HepG2 (cell line): Measurements from ENCODE around the gene CTF1. TPM values are rescaled to one million over a fixed set of nuclear protein-coding genes. Genes with fewer than 3 reads are reported as not detected.

ENCODE experiments used
- ATAC-seq: fragments of 200-7000 bp; cut with Tn5 transposase; 3 replicates; pipeline ENCODE4 v1.9.1; 2020; ENCODE audit warnings: mild to moderate bottlenecking, moderate library complexity
- BruUV-seq: library from RNA; stranded (reverse); fragments of 400-500 nt; replicated peaks from 2 replicates; lab custom pipeline; 2021; lab: Mats Ljungman, UMichigan
- CTCF ChIA-PET: fragments of 300-600 bp; formaldehyde crosslinking; extraction: SDS; loops from one replicate; lab custom pipeline; 2021; ENCODE audit warnings: low total read pairs, inconsistent platforms, low intra/inter-chr PET ratio; lab: Yijun Ruan, JAX
- POLR2A ChIA-PET: fragments of 350-600 bp; sonication (Branson Sonifier 250); formaldehyde crosslinking; loops from one replicate; lab custom pipeline; 2020; ENCODE audit warnings: antibody characterized with exemption, inconsistent platforms; lab: Yijun Ruan, JAX
- DNase-seq: peaks from one replicate; pipeline ENCODE4 v3.0.0-alpha.2; 2015; ENCODE audit warnings: low spot score
- FAIRE-seq: peaks from 3 replicates; lab custom pipeline; 2011; peaks lifted over from hg19 to GRCh38; lab: Jason Lieb, UNC
- H2AFZ ChIP-seq: one replicate; pipeline ENCODE4 v1.6.1; 2011; ENCODE audit warnings: low read length, inconsistent platforms
- H3K27ac ChIP-seq: fragments of 300-600 bp; 3 replicates; pipeline ENCODE4 v1.8.0; 2011; ENCODE audit warnings: mixed run types, mild to moderate bottlenecking, mixed read lengths, low read length, inconsistent platforms; ENCODE audit not compliant: insufficient read depth; ENCODE audit errors: extremely low read length
- H3K27me3 ChIP-seq, 2 experiments: fragments of 200-600 bp in 1 of 2; 2 replicates in 1 of 2; 3 replicates in 1 of 2; pipeline versions ENCODE4 v1.6.0 to v1.8.0; 2011; ENCODE audit warnings: low read length in 2 of 2, mild to moderate bottlenecking in 2 of 2, moderate library complexity in 2 of 2, inconsistent platforms in 1 of 2; ENCODE audit not compliant: insufficient read depth in 2 of 2, control insufficient read depth in 1 of 2
- H3K36me3 ChIP-seq, 2 experiments: fragments of 200-600 bp in 1 of 2; replicated peaks in 1 of 2; 2 replicates in 1 of 2; 3 replicates in 1 of 2; pipeline versions ENCODE4 v1.5.1 to v1.8.0; 2011; ENCODE audit warnings: low read length in 2 of 2, inconsistent platforms in 1 of 2; ENCODE audit not compliant: insufficient read depth in 2 of 2, control insufficient read depth in 1 of 2
- H3K4me1 ChIP-seq: 2 replicates; pipeline ENCODE4 v1.5.1; 2012; ENCODE audit warnings: low read length, inconsistent platforms; ENCODE audit not compliant: insufficient read depth
- H3K4me2 ChIP-seq: 2 replicates; pipeline ENCODE4 v1.6.0; 2011; ENCODE audit warnings: low read depth, low read length, inconsistent platforms
- H3K4me3 ChIP-seq, 3 experiments: fragments of 200-600 bp in 1 of 3; sonication (generic), shearing (Covaris generic) in 1 of 3; replicated peaks in 1 of 3; 2 replicates each; pipeline ENCODE4 v1.5.1; 2011 to 2016; ENCODE audit warnings: low read length in 3 of 3, inconsistent platforms in 2 of 3, low read depth in 2 of 3, mild to moderate bottlenecking in 2 of 3, control low read depth in 1 of 3, mixed read lengths in 1 of 3; ENCODE audit not compliant: insufficient read depth in 1 of 3
- H3K79me2 ChIP-seq: one replicate; pipeline ENCODE4 v1.6.1; 2011; ENCODE audit warnings: low read length, inconsistent platforms; ENCODE audit not compliant: insufficient read depth
- H3K9ac ChIP-seq: 2 replicates; pipeline ENCODE4 v1.6.0; 2011; ENCODE audit warnings: mild to moderate bottlenecking, low read depth, low read length, inconsistent platforms; ENCODE audit not compliant: insufficient read depth
- H3K9me3 ChIP-seq: 2 replicates; pipeline ENCODE4 v1.5.1; 2012; ENCODE audit warnings: mild to moderate bottlenecking, low read length
- H4K20me1 ChIP-seq: 2 replicates; pipeline ENCODE4 v1.6.0; 2011; ENCODE audit warnings: inconsistent platforms, mild to moderate bottlenecking, low read length, moderate library complexity; ENCODE audit not compliant: insufficient read depth
- ARID4A ChIP-seq: sonication (generic); formaldehyde crosslinking; IDR thresholded peaks from 2 replicates; pipeline ENCODE4 v1.5.0; 2020; ENCODE audit warnings: mild to moderate bottlenecking, missing genetic modification reagents, borderline replicate concordance
- FLYWCH1 ChIP-seq: sonication (generic); formaldehyde crosslinking; IDR thresholded peaks from 2 replicates; pipeline ENCODE4 v1.8.1; 2023; ENCODE audit warnings: mild to moderate bottlenecking, missing genetic modification reagents
- FUBP1 ChIP-seq: sonication (generic); formaldehyde crosslinking; IDR thresholded peaks from 2 replicates; pipeline ENCODE4 v1.5.1; 2020; ENCODE audit warnings: missing genetic modification reagents, mild to moderate bottlenecking, borderline replicate concordance
- GATAD2A ChIP-seq: IDR thresholded peaks from 2 replicates; pipeline ENCODE4 v1.6.1; 2016
- HMG20A ChIP-seq: IDR thresholded peaks from 2 replicates; pipeline ENCODE4 v1.6.1; 2016; ENCODE audit warnings: borderline replicate concordance
- NFE2L1 ChIP-seq: sonication (generic); formaldehyde crosslinking; IDR thresholded peaks from 2 replicates; pipeline ENCODE4 v1.4.0; 2020; ENCODE audit warnings: missing genetic modification reagents, mild to moderate bottlenecking, borderline replicate concordance
- NFKB2 ChIP-seq: sonication (generic); formaldehyde crosslinking; IDR thresholded peaks from 2 replicates; pipeline ENCODE4 v1.4.0; 2020; ENCODE audit warnings: missing genetic modification reagents, borderline replicate concordance
- REST ChIP-seq, 2 experiments: IDR thresholded peaks; 2 replicates each; pipeline ENCODE4 v1.6.1; 2011 to 2012; ENCODE audit warnings: low read length in 2 of 2, borderline replicate concordance in 1 of 2, low read depth in 1 of 2, mild to moderate bottlenecking in 1 of 2, moderate library complexity in 1 of 2
- UBTF ChIP-seq: sonication (generic); formaldehyde crosslinking; IDR thresholded peaks from 2 replicates; pipeline ENCODE4 v1.4.0; 2020; ENCODE audit warnings: mild to moderate bottlenecking, missing genetic modification reagents
- ZNF3 ChIP-seq: IDR thresholded peaks from 2 replicates; pipeline ENCODE4 v1.7.0; 2017; ENCODE audit warnings: inconsistent platforms
- WGBS: methylation state at CpG from one replicate; pipeline ENCODE4 v1.1.6; 2017; ENCODE audit warnings: low lambda C conversion rate; 5-methylcytosine and 5-hydroxymethylcytosine counted together
- in situ Hi-C: cut with HindIII; loops from 2 replicates; pipeline ENCODE4 v1.10.0; 2017; ENCODE audit warnings: low pct_unique_long_range_greater_than_20kb; ENCODE audit not compliant: extremely low pct_ligation_motif_present
- intact Hi-C: fragments of 100-400 bp; cut with micrococcal nuclease; formaldehyde crosslinking; loops from one replicate; pipeline ENCODE4 v1.10.0; 2022; ENCODE audit not compliant: unreplicated experiment
- polyA plus RNA-seq, 8 experiments: library from polyadenylated mRNA; depleted of rRNA in 3 of 8; stranded (reverse) in 7 of 8; unstranded in 1 of 8; fragments of >200 nt; fragmentation: Illumina TruSeq in 4 of 8; extraction: Trizol in 4 of 8; gene quantifications; 2 replicates each; pipeline versions ENCODE4 v1.2.1 to v1.2.3, GENCODE V29; 2011 to 2016; ENCODE audit warnings: low read depth in 4 of 8, missing spikeins in 1 of 8, mixed read lengths in 1 of 8; ENCODE audit not compliant: insufficient read depth in 1 of 8
- total RNA-seq, 5 experiments: library from RNA; depleted of rRNA; stranded (reverse); fragments of >200 nt; fragmentation: Illumina TruSeq; extraction: Trizol; gene quantifications; 2 replicates each; pipeline ENCODE4 v1.2.3, GENCODE V29; 2016; ENCODE audit warnings: low read depth in 1 of 5
- TF ChIP-seq, protein P1 (sequence below): sonication (generic); formaldehyde crosslinking; IDR thresholded peaks from 2 replicates; pipeline ENCODE4 v1.8.0; 2022; ENCODE audit warnings: missing genetic modification reagents, low read depth, mild to moderate bottlenecking, borderline replicate concordance

CTF1 gene
- total and polyA plus RNA-seq, 2 of the 13 experiments (the other 11 are each of a cell fraction or from before 2014, with no cell fraction given), result 0.13 to 1.8 TPM

- intact Hi-C loops (loop anchor here (10.0 kb wide), 1 partner anchor 234 kb away; the partner anchor contains the start of gene SRCAP), in situ Hi-C loops (no loop called here)
- Histone ChIP-seq H3K4me2 (no peak overlapping the region), H3K27ac (no peak overlapping the region), H2AFZ (no peak overlapping the region), H3K9me3 (no peaks in the 10 kb centered on the region), H3K4me3 (no peak overlapping the region), H3K4me1 (peaks cover 15% of the 10 kb centered on the region), H3K27me3 (no peaks in the 10 kb centered on the region), H3K9ac (no peak overlapping the region), H4K20me1 (no peaks in the 10 kb centered on the region), H3K36me3 (peaks cover 11 to 25% of the 10 kb centered on the region in 2 experiments), H3K79me2 (no peaks in the 10 kb centered on the region)
- FAIRE-seq, result no peak
- no peak for DNase-seq
- over 99% methylated on average over 11 of the region's 11 CpGs for WGBS
- no TSS peak for BruUV-seq
- CTCF ChIA-PET, result no interaction called here
- POLR2A ChIA-PET, result interaction anchor here (1.2 to 2.4 kb wide), 3 partner anchors 13 to 119 kb away, joined by 3 to 8 read pairs (median 3); partner anchors contain the start of gene ORAI3
- no peak for ATAC-seq
- TF ChIP-seq FLYWCH1 (CRISPR knock-in tag), result no peak
- TF ChIP-seq FUBP1 (CRISPR knock-in tag), result no peak
- TF ChIP-seq ZNF3, result no peak
- TF ChIP-seq NFE2L1 (CRISPR knock-in tag), result no peak
- TF ChIP-seq GATAD2A (CRISPR knock-in tag), result no peak
- TF ChIP-seq REST (IDR thresholded peaks at IDR 0.05; ENCODE audit: borderline replicate concordance in 1 of 2, low read depth in 1 of 2, low read length in 2 of 2), result no peak
- no peak for TF ChIP-seq NFKB2
- TF ChIP-seq UBTF, result no peak
- TF ChIP-seq, protein P1, sequence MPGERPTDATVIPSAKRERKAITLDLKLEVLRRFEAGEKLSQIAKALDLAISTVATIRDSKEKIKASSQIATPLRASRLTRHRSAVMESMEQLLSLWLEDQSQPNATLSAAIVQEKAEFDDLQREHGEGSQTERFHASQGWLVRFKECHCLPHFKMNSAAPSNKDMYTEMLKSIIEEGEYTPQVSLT (CRISPR knock-in tag), result no peak
- TF ChIP-seq ARID4A, result no peak
- no peak for TF ChIP-seq HMG20A (CRISPR knock-in tag)
Measured at GRCh38 chr16:30928390-30928789, 32.0 kb downstream of the CTF1 start.
